Measurements from ENCODE around the gene DBNDD1. TPM values are rescaled to one million over a fixed set of nuclear protein-coding genes. Genes with fewer than 3 reads are reported as not detected.

The DBNDD1 gene
- total RNA-seq, 1 donor from 2014 or later, result 7.0 TPM

DNA sequence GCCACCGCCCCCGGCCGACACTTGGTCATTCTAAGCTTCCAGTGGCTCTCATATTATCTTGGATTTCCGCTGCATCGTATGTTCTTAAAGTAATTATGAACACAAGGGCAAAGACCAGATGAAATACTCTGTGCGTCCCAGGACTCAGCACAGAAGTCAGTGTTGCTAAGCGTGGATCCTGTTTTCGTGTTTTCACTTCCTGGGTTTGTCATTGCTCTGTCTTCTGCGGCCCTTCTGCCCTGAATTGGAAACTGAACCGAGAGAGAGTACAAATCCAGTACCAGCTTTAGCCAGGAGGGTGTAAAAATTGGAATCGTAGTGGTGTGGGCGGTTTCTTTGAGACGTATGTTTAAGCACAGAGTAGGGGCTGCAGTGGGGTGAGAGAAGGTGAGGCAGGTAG, 32.7 kb downstream of the DBNDD1 start:
- ATAC-seq (no peak), DNase-seq (no peak)
- no peaks in the 10 kb centered on the region for H3K4me1 ChIP-seq
- no peak overlapping the region for H3K4me3 ChIP-seq
- peaks cover 72% of the 10 kb centered on the region for H3K36me3 ChIP-seq
- H3K27ac ChIP-seq, result no peak overlapping the region
- TF ChIP-seq, protein P1, sequence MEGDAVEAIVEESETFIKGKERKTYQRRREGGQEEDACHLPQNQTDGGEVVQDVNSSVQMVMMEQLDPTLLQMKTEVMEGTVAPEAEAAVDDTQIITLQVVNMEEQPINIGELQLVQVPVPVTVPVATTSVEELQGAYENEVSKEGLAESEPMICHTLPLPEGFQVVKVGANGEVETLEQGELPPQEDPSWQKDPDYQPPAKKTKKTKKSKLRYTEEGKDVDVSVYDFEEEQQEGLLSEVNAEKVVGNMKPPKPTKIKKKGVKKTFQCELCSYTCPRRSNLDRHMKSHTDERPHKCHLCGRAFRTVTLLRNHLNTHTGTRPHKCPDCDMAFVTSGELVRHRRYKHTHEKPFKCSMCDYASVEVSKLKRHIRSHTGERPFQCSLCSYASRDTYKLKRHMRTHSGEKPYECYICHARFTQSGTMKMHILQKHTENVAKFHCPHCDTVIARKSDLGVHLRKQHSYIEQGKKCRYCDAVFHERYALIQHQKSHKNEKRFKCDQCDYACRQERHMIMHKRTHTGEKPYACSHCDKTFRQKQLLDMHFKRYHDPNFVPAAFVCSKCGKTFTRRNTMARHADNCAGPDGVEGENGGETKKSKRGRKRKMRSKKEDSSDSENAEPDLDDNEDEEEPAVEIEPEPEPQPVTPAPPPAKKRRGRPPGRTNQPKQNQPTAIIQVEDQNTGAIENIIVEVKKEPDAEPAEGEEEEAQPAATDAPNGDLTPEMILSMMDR (IDR thresholded peaks at IDR 0.05), result no peak
- no peaks in the 10 kb centered on the region for H3K9me3 ChIP-seq
- H3K27me3 ChIP-seq, result no peaks in the 10 kb centered on the region
- intact Hi-C loops (cut with DNase I), result no loop called here

DNA sequence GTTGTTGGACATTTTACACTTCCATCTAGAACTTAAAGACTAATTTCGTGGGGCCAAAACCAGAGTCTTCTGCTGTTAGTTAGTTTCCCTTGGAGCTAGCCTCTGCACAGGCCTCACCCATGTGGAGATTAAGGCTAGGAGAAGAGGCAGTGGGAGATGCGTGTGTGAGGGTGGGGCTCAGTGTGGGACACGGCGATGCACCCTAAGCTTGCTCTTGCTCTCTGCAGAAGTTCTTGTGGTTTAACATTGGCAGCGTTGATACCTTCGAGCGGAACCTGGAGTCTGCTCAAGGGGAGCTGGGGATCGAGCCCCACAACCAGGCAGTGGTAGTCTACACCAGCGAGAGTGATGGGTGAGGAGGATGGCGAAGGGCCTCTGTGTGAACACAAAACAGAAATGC, 34.0 kb downstream of the DBNDD1 start:
- H3K27ac ChIP-seq, result no peak overlapping the region
- no peaks in the 10 kb centered on the region for H3K27me3 ChIP-seq
- TF ChIP-seq, protein P1 (IDR thresholded peaks at IDR 0.05), result no peak
- H3K36me3 ChIP-seq, result peaks cover 74% of the 10 kb centered on the region
- H3K4me3 ChIP-seq, result no peak overlapping the region
- intact Hi-C loops (cut with DNase I), result no loop called here
- H3K4me1 ChIP-seq, result no peaks in the 10 kb centered on the region
- DNase-seq, result no peak
- ATAC-seq, result no peak
- no peaks in the 10 kb centered on the region for H3K9me3 ChIP-seq

DNA sequence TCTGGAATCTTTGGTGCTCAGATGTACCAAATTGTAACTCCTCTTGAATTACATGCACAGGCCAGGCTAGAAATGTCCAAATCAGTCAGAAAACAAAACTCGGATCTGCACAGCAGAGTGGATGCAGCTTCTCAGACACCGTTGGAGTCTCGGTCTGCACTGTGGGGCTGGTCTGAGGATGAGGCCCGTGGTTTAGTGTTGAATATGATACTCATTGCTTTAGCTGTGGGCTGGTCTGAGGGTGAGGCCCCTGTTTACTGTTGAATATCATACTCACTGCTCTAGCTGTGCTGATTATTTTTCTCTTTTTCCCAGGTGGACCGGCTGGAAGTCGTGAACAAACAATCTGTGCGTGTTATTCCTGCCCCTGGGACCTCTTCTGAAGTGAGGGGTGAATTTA, 35.0 kb downstream of the DBNDD1 start:
- intact Hi-C loops (cut with DNase I), result no loop called here
- TF ChIP-seq, protein P1 (IDR thresholded peaks at IDR 0.05), result no peak
- H3K4me3 ChIP-seq, result no peak overlapping the region
- no peaks in the 10 kb centered on the region for H3K27me3 ChIP-seq
- H3K27ac ChIP-seq, result no peak overlapping the region
- DNase-seq (no peak), ATAC-seq (no peak)
- H3K9me3 ChIP-seq, result no peaks in the 10 kb centered on the region
- no peaks in the 10 kb centered on the region for H3K4me1 ChIP-seq
- peaks cover 79% of the 10 kb centered on the region for H3K36me3 ChIP-seq

DNA sequence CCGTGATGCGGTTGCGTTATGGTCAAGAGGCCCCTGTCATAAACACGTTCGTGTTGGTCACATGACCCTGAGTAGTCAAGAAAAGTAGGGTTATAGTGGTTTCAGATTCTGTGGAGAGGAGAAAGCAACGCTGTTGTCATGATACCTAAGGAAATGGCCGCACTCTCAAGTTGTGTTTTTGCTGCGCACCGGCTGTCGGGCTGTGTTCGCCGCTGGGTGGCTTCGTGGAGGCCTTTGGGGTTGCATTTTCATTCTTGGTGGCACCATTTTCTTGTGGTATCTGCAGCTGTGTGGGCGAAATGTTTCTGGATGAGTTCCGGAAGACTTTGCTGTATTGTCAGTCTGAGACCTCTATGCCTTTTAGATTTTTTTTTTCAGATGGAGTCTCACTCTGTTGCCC, 35.7 kb downstream of the DBNDD1 start:
- DNase-seq, result no peak
- Histone ChIP-seq H3K27me3 (no peaks in the 10 kb centered on the region), H3K36me3 (peaks cover 79% of the 10 kb centered on the region)

DNA sequence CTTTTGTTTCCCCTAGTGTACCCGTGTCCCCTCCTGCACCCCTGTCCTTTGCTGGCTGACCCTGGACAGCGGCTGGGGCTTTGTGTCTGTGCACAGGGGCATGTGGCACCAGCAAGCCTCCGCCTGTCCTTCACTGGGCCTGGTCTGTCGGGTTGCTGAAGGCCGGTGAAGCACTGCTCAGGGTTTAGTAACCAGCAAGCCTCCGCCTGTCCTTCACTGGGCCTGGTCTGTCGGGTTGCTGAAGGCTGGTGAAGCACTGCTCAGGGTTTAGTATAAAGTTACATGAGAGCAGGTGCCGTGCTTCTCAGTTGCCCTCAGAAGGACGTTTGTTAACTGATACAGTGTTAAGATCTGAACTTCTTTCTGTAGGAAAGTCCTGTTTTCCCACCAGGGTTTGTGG, 36.9 kb downstream of the DBNDD1 start:
- DNase-seq (no peak), ATAC-seq (no peak)
- TF ChIP-seq, protein P1 (IDR thresholded peaks at IDR 0.05), result no peak
- intact Hi-C loops (cut with DNase I), result no loop called here
- Histone ChIP-seq H3K9me3 (no peaks in the 10 kb centered on the region), H3K4me3 (no peak overlapping the region), H3K27me3 (no peaks in the 10 kb centered on the region), H3K27ac (no peak overlapping the region), H3K36me3 (peaks cover 90% of the 10 kb centered on the region), H3K4me1 (no peaks in the 10 kb centered on the region)

More for the DNA sequence above, 35.7 kb downstream of the DBNDD1 start:
- H3K9me3 ChIP-seq, result no peaks in the 10 kb centered on the region
- no peaks in the 10 kb centered on the region for H3K4me1 ChIP-seq
- intact Hi-C loops (cut with DNase I), result no loop called here
- no peak for ATAC-seq
- TF ChIP-seq, protein P1 (IDR thresholded peaks at IDR 0.05), result no peak
- no peak overlapping the region for H3K27ac ChIP-seq
- H3K4me3 ChIP-seq, result no peak overlapping the region

DNA sequence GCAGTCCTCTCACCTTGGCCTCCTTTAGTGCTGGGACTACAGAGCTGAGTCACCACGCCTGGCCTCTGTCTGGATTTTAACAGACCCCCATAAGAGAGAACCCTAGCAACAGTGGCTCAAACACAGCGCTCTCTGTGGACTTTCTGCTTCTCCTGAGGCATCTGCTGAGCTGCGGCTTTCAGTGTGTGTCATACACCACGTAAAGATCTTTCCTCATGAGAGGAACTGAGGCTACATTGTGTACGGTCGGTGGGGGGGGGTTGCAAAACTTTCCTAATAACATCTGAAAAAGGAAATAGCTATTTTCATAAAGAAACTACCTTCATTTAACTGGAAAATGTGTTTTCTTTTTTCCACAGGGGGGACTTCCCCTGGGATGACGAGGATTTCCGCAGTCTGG, 37.8 kb downstream of the DBNDD1 start:
- H3K36me3 ChIP-seq, result peaks cover 87% of the 10 kb centered on the region
- no peaks in the 10 kb centered on the region for H3K9me3 ChIP-seq
- no peak overlapping the region for H3K27ac ChIP-seq
- no peaks in the 10 kb centered on the region for H3K27me3 ChIP-seq
- DNase-seq (no peak), ATAC-seq (no peak)
- TF ChIP-seq, protein P1 (IDR thresholded peaks at IDR 0.05), result no peak
- H3K4me1 ChIP-seq, result no peaks in the 10 kb centered on the region
- intact Hi-C loops (cut with DNase I), result no loop called here
- H3K4me3 ChIP-seq, result no peak overlapping the region
